Measurements from ENCODE around the gene PSMD3.
"Not testable (repeated sequence)": the region's sequence is repeated elsewhere in the genome, so short reads cannot be mapped to it uniquely, and the experiment has no call there.

Gene PSMD3

GRCh38 chr17:40000161-40000560 is 19.6 kb downstream of the PSMD3 start:
- DNase-seq: no peak

GRCh38 chr17:40001335-40001734 is 20.7 kb downstream of the PSMD3 start:
- not testable (repeated sequence) for DNase-seq

- DNase-seq: no peak
These were observed 23.5 kb downstream of the PSMD3 start for GRCh38 chr17:40004072-40004471.

- no peak for DNase-seq
These were observed 24.1 kb downstream of the PSMD3 start for GRCh38 chr17:40004712-40005111.

- DNase-seq: no peak
These were observed 24.9 kb downstream of the PSMD3 start for GRCh38 chr17:40005520-40005919.

GRCh38 chr17:40010946-40011500 is 30.4 kb downstream of the PSMD3 start:
- not testable (repeated sequence) for DNase-seq

GRCh38 chr17:40012017-40012647 is 31.5 kb downstream of the PSMD3 start:
- DNase-seq: not testable (repeated sequence)

GRCh38 chr17:40014375-40014980 is 33.9 kb downstream of the PSMD3 start:
- DNase-seq: no peak

GRCh38 chr17:40015005-40015997 is 34.7 kb downstream of the PSMD3 start, which contains the start of gene CSF3:
Gene CSF3 (plus strand): TSS chr17:40015440. CDS start chr17:40015475, 35 bp downstream.
- DNase-seq: no peak

- DNase-seq: no peak
These were observed 35.7 kb downstream of the PSMD3 start for GRCh38 chr17:40015998-40016985.

- no peak for DNase-seq
These were observed 36.9 kb downstream of the PSMD3 start for GRCh38 chr17:40017422-40018080.

GRCh38 chr17:40018211-40019121 is 37.9 kb downstream of the PSMD3 start:
- DNase-seq: no peak

GRCh38 chr17:40019140-40019991 is 38.8 kb downstream of the PSMD3 start:
- no peak for DNase-seq

GRCh38 chr17:40020146-40020545 is 39.5 kb downstream of the PSMD3 start:
- no peak for DNase-seq

GRCh38 chr17:40021451-40021971 is 40.9 kb downstream of the PSMD3 start:
- DNase-seq: no peak

GRCh38 chr17:40022497-40022896 is 41.9 kb downstream of the PSMD3 start:
- no peak for DNase-seq

- no peak for DNase-seq
These were observed 42.4 kb downstream of the PSMD3 start for GRCh38 chr17:40022961-40023541.

GRCh38 chr17:40023590-40024292 is 43.1 kb downstream of the PSMD3 start:
- no peak for DNase-seq
